ENCODE data around the gene TIMM50.

TIMM50 gene

DNA sequence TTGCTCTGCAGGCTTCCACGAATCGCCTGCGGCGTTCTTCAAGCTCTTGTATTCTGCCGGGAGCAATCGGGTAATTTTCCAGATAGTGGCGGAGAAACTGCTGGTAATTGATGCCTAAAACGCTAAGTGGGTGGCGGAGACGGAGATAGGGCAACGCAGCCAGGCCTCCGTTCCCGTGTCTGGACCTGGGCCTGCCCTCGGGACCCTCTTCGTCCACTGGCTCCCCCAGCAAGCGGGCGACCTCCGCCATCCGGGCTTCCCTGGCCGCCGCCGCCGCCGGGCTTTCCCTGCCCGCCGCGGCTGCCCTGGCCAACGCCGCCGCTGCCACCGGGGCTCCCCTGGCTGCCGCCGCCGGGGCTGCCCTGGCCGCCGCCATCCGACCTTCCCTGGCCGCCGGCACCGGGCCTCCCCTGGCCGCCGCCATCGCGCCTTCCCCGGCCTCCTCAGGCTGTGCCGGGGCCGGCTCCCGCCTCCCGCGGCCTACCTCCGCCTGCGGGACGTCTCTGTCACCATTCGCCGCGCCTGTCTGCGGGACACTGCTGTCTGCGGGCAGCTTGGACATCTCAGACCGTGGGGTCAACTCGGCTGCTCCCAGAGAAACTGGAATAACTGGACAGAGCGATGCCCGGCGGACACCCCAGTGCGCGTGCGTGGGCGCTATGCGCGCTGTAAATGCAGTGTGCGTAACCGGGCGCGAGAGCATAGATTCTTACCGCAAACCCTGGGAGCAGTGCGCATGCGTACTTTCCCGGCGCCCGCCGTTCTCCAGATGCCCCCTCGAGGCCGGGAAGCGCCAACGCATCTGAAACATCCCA is 59.1 kb downstream of the TIMM50 start, which contains the start of gene EID2:
TSS of gene EID2 (minus strand) at position 644 of the 815 bp plus-strand sequence. CDS start at position 562, 82 bp downstream.
- DNase-seq: peak; percentile 90

DNA sequence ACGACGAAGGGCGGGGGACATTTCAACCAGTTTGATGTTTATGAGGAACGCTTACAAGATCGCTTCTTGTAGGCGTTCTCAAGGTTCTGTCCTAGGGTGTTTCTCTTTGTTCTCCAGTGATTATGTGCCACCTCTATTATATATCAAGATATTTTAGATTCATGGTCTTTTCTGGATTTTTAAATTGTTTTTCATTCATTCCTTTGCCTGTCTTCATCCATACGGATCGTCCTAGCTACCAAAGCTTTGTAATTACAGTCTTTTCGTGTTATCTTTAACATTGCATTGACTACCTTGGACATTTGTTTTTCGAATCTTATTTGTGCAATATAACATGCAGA is 59.7 kb downstream of the TIMM50 start:
- DNase-seq: no peak
